ENCODE results near the gene PDE11A.

The PDE11A gene

DNA sequence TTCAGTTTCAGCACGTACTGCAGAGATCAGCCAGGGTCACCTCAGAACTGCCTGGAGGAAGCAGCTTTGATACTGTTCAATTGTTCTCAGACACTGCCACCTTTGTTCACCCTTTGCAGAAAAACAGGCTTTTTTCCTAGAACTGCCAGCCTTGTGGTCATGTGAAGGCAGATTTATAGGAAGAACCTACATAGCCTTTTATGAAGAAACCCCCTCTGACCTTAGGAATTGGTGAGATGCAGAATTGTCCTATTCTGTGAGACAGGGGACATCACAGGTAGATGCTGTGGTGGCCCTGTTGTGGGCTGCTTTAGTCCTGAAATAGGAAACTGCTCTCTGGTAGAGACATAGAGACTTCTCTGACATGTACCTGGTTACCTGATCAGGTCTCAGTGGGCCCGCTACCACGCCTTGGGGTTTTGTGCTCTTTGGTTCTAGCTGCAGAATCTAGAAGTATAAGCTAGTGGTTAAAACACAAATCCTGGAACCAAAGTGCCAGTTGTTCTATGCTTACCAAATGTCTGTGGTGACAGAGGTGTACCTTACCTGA is 473.4 kb downstream of the PDE11A start:
- TF ChIP-seq, protein P1, sequence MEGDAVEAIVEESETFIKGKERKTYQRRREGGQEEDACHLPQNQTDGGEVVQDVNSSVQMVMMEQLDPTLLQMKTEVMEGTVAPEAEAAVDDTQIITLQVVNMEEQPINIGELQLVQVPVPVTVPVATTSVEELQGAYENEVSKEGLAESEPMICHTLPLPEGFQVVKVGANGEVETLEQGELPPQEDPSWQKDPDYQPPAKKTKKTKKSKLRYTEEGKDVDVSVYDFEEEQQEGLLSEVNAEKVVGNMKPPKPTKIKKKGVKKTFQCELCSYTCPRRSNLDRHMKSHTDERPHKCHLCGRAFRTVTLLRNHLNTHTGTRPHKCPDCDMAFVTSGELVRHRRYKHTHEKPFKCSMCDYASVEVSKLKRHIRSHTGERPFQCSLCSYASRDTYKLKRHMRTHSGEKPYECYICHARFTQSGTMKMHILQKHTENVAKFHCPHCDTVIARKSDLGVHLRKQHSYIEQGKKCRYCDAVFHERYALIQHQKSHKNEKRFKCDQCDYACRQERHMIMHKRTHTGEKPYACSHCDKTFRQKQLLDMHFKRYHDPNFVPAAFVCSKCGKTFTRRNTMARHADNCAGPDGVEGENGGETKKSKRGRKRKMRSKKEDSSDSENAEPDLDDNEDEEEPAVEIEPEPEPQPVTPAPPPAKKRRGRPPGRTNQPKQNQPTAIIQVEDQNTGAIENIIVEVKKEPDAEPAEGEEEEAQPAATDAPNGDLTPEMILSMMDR (conservative IDR thresholded peaks at IDR 0.05): no peak
- no peak for TF ChIP-seq ZFX (IDR thresholded peaks at IDR 0.05)
- H3K27ac ChIP-seq: no peak overlapping the region

DNA sequence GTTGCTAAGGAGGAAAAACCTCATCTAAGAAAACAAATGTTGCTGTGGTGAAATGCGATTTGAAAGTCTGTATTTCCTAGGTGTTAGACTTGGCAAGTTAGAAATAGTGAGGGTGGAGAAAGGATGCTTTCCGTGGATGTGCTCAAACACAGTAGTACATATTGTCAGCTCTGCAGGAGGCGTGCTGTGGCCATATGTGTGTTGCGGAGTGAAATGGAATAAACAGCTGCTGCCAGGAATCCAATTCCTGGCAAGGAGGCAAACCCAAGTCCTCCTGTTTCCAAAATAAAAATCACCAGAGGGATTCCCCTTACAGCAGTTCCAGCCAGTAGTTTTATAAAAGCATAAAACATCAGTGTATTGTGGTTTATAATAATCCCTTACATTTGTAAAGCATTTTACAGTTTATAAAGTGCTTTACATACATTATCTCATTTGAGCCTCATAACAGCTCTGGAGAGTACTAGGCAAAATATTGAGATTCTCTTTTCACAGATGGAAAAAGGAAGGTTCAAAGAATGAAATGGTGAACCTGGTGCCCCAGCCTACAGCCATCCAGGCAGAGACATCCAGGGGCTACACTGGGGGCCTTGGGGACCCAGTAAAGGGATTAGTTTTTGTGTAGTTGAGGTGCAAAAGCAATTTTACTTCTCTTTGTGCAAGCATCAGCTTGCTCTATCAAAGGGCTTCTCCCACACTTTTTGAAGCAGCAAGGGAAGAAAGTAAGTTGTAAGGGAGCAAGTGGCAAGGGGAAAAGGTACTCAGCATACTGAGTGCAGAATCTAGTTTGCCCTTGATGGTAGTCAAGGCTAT is 474.0 kb downstream of the PDE11A start:
- H3K27ac ChIP-seq: no peak overlapping the region
- TF ChIP-seq, protein P1 (conservative IDR thresholded peaks at IDR 0.05): no peak
- TF ChIP-seq ZFX (IDR thresholded peaks at IDR 0.05): no peak

DNA sequence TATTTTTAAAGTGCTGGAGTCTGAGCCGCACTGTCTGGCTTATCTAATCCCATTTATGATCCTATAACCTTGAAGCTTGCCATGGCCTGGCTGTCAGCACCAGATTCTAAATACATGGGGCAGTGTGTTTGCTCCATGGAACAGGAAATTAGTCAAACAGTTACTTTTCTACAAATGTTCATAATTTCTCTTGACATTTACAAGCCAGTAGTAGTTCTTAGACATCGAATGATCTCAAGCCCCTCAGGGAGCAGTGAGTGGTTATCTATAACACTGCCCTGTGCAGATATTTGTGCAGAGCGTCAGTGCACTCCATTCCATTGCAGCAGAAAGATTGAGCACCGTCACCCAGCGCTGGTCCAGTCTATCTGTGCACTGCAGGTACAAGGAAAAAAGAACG is 474.8 kb downstream of the PDE11A start:
- TF ChIP-seq, protein P1 (conservative IDR thresholded peaks at IDR 0.05): no peak
- TF ChIP-seq ZFX (IDR thresholded peaks at IDR 0.05): no peak
- no peak overlapping the region for H3K27ac ChIP-seq

DNA sequence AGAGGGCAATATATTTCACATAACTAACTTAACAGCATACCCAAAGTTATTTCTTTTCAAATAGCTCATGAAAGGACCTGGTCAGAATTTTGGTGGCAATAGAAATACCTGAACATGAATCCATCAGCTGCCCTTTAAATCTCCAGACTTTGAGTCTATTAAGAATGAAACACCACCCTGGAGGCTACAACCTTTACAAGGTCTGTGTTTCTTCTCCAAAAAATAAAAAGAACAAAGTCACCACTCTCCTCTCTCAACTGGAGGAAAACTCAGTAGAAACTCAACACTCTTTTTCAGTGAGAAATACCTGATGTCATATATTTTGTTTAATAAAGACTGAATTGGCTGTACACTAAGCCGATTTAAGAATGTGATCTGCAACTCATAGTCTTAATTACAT is 475.7 kb downstream of the PDE11A start:
- no peak overlapping the region for H3K27ac ChIP-seq
- no peak for TF ChIP-seq ZFX (IDR thresholded peaks at IDR 0.05)
- TF ChIP-seq, protein P1 (conservative IDR thresholded peaks at IDR 0.05): no peak

DNA sequence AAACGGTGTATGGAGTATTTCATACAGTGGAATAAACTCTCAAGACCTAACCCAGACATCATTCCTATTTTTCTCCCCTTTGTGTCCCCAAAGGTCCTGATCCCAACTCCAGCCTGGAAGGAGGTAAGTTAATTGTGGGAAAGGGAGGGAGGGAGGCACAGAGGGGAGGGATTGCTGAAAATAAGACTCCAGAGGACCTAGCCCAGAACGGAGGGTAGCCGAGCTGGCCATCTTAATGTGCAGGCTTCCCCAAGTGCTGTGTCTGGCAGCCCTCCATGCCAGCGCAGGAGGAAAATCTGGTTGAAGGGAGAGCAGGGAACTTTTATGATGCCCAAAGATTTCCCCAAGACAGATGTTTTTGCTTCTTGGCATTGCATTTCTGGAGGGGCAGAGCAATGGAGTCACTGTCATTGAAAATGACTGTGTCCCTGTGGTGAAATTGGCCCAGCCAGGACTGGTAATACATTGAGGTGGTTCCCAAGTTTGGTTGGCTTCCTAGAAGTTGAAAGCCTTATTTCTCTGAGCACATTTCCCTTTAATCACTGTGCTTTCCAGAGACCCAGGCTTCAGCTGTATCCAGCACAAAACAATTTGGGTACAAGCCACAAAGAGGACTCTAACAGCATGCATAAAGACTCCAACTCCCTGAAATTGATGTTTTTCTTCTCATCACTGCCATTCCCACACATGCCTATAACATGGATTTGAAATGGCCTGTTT is 477.3 kb downstream of the PDE11A start:
- TF ChIP-seq, protein P1 (conservative IDR thresholded peaks at IDR 0.05): no peak
- TF ChIP-seq ZFX (IDR thresholded peaks at IDR 0.05): no peak
- H3K27ac ChIP-seq: no peak overlapping the region

DNA sequence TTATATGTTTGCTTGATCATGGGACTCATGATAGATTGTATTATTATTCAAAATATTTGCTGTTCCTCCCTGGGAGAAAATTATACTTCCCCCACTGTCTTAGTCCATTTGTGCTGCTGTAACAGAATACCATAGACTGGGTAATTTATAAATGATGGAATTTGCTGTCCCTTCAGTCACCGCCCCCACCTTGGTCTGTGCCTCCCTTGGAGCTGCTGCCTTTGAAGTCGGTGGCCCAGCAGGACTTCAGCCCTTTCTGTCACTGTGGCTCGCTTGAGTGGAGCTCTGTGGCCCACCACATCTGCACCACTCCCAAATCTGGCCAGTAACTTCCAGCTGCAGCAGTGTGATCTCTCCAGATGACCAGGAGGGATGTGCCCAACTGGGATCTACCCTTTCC is 479.2 kb downstream of the PDE11A start:
- TF ChIP-seq, protein P1 (conservative IDR thresholded peaks at IDR 0.05): no peak
- no peak for TF ChIP-seq ZFX (IDR thresholded peaks at IDR 0.05)
- H3K27ac ChIP-seq: no peak overlapping the region

DNA sequence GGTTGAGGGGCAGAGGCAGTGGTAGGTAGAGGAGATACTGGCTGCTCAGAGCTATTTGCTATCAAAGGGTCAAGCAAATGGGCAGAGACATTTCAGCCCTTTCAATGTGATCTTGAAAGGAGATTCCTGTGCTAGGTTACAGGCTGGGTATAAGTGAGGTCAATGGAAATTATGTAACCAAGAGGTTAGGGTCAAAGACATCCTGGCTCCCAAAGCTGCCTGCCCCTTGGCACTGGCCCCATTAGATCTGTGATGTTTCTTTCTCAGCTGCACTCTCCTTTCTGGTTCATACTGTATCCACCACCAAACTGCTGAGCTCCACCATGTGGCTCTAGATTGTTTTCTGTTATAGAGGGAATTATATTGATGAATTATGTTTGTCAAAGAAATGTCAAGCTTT is 479.6 kb downstream of the PDE11A start:
- TF ChIP-seq, protein P1 (conservative IDR thresholded peaks at IDR 0.05): no peak
- TF ChIP-seq ZFX (IDR thresholded peaks at IDR 0.05): no peak
- no peak overlapping the region for H3K27ac ChIP-seq

Data from C4-2B (cell line).